HepG2 (cell line): ENCODE results near the gene PIH1D2. TPM values are rescaled to one million over a fixed set of nuclear protein-coding genes. Genes with fewer than 3 reads are reported as not detected.
A peak's percentile ranks its signal among the peaks of the same experiment; 100 is the strongest.

Experiments used
- ATF7-NPFF ChIP-seq: sonication (generic); formaldehyde crosslinking; IDR thresholded peaks from 2 replicates; pipeline ENCODE4 v1.8.1; 2023; ENCODE audit warnings: mild to moderate bottlenecking, low read depth, missing genetic modification reagents, moderate library complexity
- DZIP1 ChIP-seq: sonication (generic); formaldehyde crosslinking; IDR thresholded peaks from 2 replicates; pipeline ENCODE4 v1.5.0; 2020; ENCODE audit warnings: mild to moderate bottlenecking, missing genetic modification reagents
- KLF12 ChIP-seq: sonication (generic); formaldehyde crosslinking; IDR thresholded peaks from 2 replicates; pipeline ENCODE4 v1.4.0; 2020; ENCODE audit warnings: missing genetic modification reagents, borderline replicate concordance
- KLF16 ChIP-seq, 2 experiments: sonication (generic) in 1 of 2; formaldehyde crosslinking in 1 of 2; IDR thresholded peaks; 2 replicates each; pipeline versions ENCODE4 v1.6.1 to v1.8.0; 2016 to 2023; ENCODE audit warnings: missing genetic modification reagents in 2 of 2, missing compliant biosample characterization in 1 of 2
- NFE2 ChIP-seq: sonication (generic); formaldehyde crosslinking; IDR thresholded peaks from 2 replicates; pipeline ENCODE4 v1.4.0; 2020; ENCODE audit warnings: missing genetic modification reagents
- PRDM10 ChIP-seq: sonication (generic); formaldehyde crosslinking; IDR thresholded peaks from 2 replicates; pipeline ENCODE4 v1.4.0; 2020; ENCODE audit warnings: low read depth, missing genetic modification reagents
- SALL1 ChIP-seq: sonication (generic); formaldehyde crosslinking; IDR thresholded peaks from 2 replicates; pipeline ENCODE4 v1.8.0; 2022; ENCODE audit warnings: mild to moderate bottlenecking, missing genetic modification reagents
- SNAPC2 ChIP-seq: sonication (generic); formaldehyde crosslinking; IDR thresholded peaks from 2 replicates; pipeline ENCODE4 v1.8.1; 2022; ENCODE audit warnings: mild to moderate bottlenecking, missing genetic modification reagents
- TEF ChIP-seq: sonication (generic); formaldehyde crosslinking; IDR thresholded peaks from 2 replicates; pipeline ENCODE4 v1.5.0; 2020; ENCODE audit warnings: missing genetic modification reagents
- U2AF1 ChIP-seq: fragments of 200-400 bp; formaldehyde crosslinking; optimal IDR thresholded peaks from 2 replicates; pipeline ENCODE3; 2017; ENCODE audit warnings: mild to moderate bottlenecking, low read depth, low read length
- ZHX2 ChIP-seq, 2 experiments: sonication (generic) in 1 of 2; formaldehyde crosslinking in 1 of 2; IDR thresholded peaks; 2 replicates each; pipeline versions ENCODE4 v1.6.1 to v1.9.0; 2014 to 2022; ENCODE audit warnings: antibody characterized with exemption in 1 of 2, borderline replicate concordance in 1 of 2, inconsistent platforms in 1 of 2, low read depth in 1 of 2, missing genetic modification reagents in 1 of 2
- ZMYM4 ChIP-seq: sonication (generic); formaldehyde crosslinking; IDR thresholded peaks from 2 replicates; pipeline ENCODE4 v1.8.1; 2023; ENCODE audit warnings: mild to moderate bottlenecking, missing genetic modification reagents
- ZNF616 ChIP-seq: sonication (generic); formaldehyde crosslinking; IDR thresholded peaks from 2 replicates; pipeline ENCODE4 v1.5.0; 2020; ENCODE audit warnings: low read depth, mild to moderate bottlenecking, missing genetic modification reagents
- ZNF678 ChIP-seq: sonication (generic); formaldehyde crosslinking; IDR thresholded peaks from 2 replicates; pipeline ENCODE4 v1.4.0; 2020; ENCODE audit warnings: mild to moderate bottlenecking, missing genetic modification reagents
- polyA plus RNA-seq, 8 experiments: library from polyadenylated mRNA; depleted of rRNA in 3 of 8; stranded (reverse) in 7 of 8; unstranded in 1 of 8; fragments of >200 nt; fragmentation: Illumina TruSeq in 4 of 8; extraction: Trizol in 4 of 8; gene quantifications; 2 replicates each; pipeline versions ENCODE4 v1.2.1 to v1.2.3, GENCODE V29; 2011 to 2016; ENCODE audit warnings: low read depth in 4 of 8, missing spikeins in 1 of 8, mixed read lengths in 1 of 8; ENCODE audit not compliant: insufficient read depth in 1 of 8
- total RNA-seq, 5 experiments: library from RNA; depleted of rRNA; stranded (reverse); fragments of >200 nt; fragmentation: Illumina TruSeq; extraction: Trizol; gene quantifications; 2 replicates each; pipeline ENCODE4 v1.2.3, GENCODE V29; 2016; ENCODE audit warnings: low read depth in 1 of 5

Gene PIH1D2
- total and polyA plus RNA-seq, 2 of the 13 experiments (the other 11 are each of a cell fraction or from before 2014, with no cell fraction given) = 0.49 to 2.7 TPM

GRCh38 chr11:112073941-112074811 is at the start of gene PIH1D2, which contains the start of gene NKAPD1 (continued):
- TF ChIP-seq PRDM10 (CRISPR knock-in tag) = no peak
- peak; percentile 68; the same call in 1 of the 2 replicates for TF ChIP-seq KLF12 (CRISPR knock-in tag)
- TF ChIP-seq NFE2 (CRISPR knock-in tag) = no peak
- TF ChIP-seq ZNF678 (CRISPR knock-in tag) = no peak
- TF ChIP-seq SALL1 = peak; percentile 34; the same call in 1 of the 2 replicates
- TF ChIP-seq ZNF616 (CRISPR knock-in tag) = no peak
- peak in 1 of 2 experiments; percentile 75; a peak in 2 of 4 replicates for TF ChIP-seq KLF16 (CRISPR knock-in tag; IDR thresholded peaks at IDR 0.05)
- peak; percentile 64; the same call in 1 of the 2 replicates for TF ChIP-seq ZHX2 (IDR thresholded peaks at IDR 0.05; ENCODE audit: low read depth)
- TF ChIP-seq ZHX2 (CRISPR knock-in tag; IDR thresholded peaks at IDR 0.05; ENCODE audit: borderline replicate concordance) = no peak
- TF ChIP-seq SNAPC2 (CRISPR knock-in tag) = no peak
- no peak; the same call in 1 of the 2 replicates for TF ChIP-seq ATF7-NPFF (CRISPR knock-in tag)
- TF ChIP-seq U2AF1 = peak; percentile 92
- TF ChIP-seq TEF = no peak
- TF ChIP-seq DZIP1 = 0 out of 2 replicates have a peak, but pooled peaks have one; percentile 23
- TF ChIP-seq ZMYM4 (CRISPR knock-in tag) = peak; percentile 73
